HFFc6 (cell line): ENCODE measurements around the gene NAPA. TPM values are rescaled to one million over a fixed set of nuclear protein-coding genes. Genes with fewer than 3 reads are reported as not detected.

Experiments
- DNase-seq: peaks from one replicate; pipeline ENCODE4 v3.0.0-alpha.2; 2018
- H3K27ac Mint-ChIP-seq: 2 replicates; pipeline ENCODE4 v1.8.0; 2020; ENCODE audit warnings: mild to moderate bottlenecking, mixed read lengths
- H3K27me3 Mint-ChIP-seq: 2 replicates; pipeline ENCODE4 v1.8.0; 2021; ENCODE audit warnings: mild to moderate bottlenecking, moderate library complexity, mixed read lengths; ENCODE audit not compliant: insufficient read depth
- H3K36me3 Mint-ChIP-seq: 2 replicates; pipeline ENCODE4 v1.8.0; 2021; ENCODE audit warnings: low read depth, mixed read lengths
- H3K4me1 Mint-ChIP-seq: 2 replicates; pipeline ENCODE4 v1.8.0; 2020; ENCODE audit warnings: low read depth, mixed read lengths
- H3K4me3 Mint-ChIP-seq: 2 replicates; pipeline ENCODE4 v1.8.0; 2020; ENCODE audit warnings: mild to moderate bottlenecking, moderate library complexity, mixed read lengths
- H3K9me3 Mint-ChIP-seq: 2 replicates; pipeline ENCODE4 v1.8.0; 2020; ENCODE audit warnings: mild to moderate bottlenecking, mixed read lengths
- total RNA-seq, 6 experiments: library from RNA; stranded (reverse); fragmentation: NEBNext Ultra II Directional; extraction: Animal tissue kit (Norgen Biotek cat#: 25700); gene quantifications; 2 replicates in 1 of 6; 3 replicates in 5 of 6; pipeline ENCODE4 v1.2.3, GENCODE V29; 2021
- TF ChIP-seq, protein P1 (sequence below): fragments of 200-600 bp; sonication (generic); IDR thresholded peaks from 2 replicates; pipeline ENCODE4 v1.5.0; 2021; ENCODE audit warnings: antibody characterized with exemption, mild to moderate bottlenecking

Gene NAPA
- total RNA-seq, 6 experiments from 2014 or later = 94.4 to 119 (median 109) TPM

DNA sequence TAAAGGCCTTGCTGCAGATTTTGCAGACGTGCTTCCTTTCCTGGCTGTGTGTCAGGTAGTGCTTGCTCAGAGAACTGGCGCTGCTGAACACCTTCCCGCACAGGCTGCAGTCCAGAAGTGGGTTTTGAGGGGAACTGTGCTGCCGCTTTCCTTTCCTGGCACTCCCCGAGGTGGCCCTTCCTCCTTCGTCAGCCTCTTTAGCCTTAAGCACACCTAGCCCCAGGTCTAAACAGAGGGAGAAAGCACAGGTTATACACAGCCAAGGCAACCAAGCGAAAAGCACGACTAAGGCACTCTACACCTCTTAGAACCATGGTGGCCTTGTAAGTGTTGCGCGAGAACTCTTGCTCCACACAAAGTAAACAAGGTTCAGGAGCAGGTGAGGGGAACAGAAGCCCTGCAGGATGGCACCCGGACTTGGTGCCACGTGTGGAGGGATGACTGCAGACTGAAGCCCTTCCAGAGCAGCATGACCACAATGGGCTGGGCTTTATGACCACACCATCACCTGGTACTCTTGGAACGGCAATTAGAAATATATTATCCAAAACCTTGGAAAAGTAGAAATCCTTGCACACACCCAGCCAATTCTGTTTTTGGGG is 34.5 kb upstream of the NAPA start:
- Mint-ChIP-seq H3K4me1 (no peaks in the 10 kb centered on the region), H3K27me3 (peaks cover 16% of the 10 kb centered on the region), H3K27ac (no peak overlapping the region), H3K36me3 (no peaks in the 10 kb centered on the region), H3K9me3 (no peaks in the 10 kb centered on the region), H3K4me3 (no peak overlapping the region)
- no peak for DNase-seq
- TF ChIP-seq, protein P1, sequence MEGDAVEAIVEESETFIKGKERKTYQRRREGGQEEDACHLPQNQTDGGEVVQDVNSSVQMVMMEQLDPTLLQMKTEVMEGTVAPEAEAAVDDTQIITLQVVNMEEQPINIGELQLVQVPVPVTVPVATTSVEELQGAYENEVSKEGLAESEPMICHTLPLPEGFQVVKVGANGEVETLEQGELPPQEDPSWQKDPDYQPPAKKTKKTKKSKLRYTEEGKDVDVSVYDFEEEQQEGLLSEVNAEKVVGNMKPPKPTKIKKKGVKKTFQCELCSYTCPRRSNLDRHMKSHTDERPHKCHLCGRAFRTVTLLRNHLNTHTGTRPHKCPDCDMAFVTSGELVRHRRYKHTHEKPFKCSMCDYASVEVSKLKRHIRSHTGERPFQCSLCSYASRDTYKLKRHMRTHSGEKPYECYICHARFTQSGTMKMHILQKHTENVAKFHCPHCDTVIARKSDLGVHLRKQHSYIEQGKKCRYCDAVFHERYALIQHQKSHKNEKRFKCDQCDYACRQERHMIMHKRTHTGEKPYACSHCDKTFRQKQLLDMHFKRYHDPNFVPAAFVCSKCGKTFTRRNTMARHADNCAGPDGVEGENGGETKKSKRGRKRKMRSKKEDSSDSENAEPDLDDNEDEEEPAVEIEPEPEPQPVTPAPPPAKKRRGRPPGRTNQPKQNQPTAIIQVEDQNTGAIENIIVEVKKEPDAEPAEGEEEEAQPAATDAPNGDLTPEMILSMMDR = no peak

DNA sequence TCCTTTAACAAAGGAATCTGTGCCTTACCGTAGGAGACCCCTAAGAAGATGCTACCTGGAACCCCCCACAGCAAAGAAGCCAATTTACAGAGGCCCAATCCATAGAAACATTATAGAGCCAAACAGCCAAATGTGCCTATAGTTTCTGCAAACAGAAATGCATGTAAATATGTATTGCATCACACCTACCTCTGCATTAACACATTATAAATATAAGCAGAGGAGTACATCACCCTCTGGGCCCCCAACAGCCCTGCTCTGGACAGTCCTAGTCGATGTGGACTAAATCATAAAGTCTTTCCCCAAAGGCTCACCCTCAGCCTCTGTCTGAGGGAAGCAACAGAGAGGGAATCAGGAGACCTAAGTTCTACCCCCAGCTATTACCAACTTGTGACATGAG is 32.3 kb upstream of the NAPA start:
- Mint-ChIP-seq H3K4me3 (no peak overlapping the region), H3K27me3 (peaks cover 20% of the 10 kb centered on the region), H3K9me3 (no peaks in the 10 kb centered on the region), H3K36me3 (no peaks in the 10 kb centered on the region), H3K4me1 (0 out of 2 replicates have a peak, but pooled peaks cover 1% of the 10 kb centered on the region), H3K27ac (no peak overlapping the region)
- TF ChIP-seq, protein P1 = no peak
- DNase-seq = no peak

DNA sequence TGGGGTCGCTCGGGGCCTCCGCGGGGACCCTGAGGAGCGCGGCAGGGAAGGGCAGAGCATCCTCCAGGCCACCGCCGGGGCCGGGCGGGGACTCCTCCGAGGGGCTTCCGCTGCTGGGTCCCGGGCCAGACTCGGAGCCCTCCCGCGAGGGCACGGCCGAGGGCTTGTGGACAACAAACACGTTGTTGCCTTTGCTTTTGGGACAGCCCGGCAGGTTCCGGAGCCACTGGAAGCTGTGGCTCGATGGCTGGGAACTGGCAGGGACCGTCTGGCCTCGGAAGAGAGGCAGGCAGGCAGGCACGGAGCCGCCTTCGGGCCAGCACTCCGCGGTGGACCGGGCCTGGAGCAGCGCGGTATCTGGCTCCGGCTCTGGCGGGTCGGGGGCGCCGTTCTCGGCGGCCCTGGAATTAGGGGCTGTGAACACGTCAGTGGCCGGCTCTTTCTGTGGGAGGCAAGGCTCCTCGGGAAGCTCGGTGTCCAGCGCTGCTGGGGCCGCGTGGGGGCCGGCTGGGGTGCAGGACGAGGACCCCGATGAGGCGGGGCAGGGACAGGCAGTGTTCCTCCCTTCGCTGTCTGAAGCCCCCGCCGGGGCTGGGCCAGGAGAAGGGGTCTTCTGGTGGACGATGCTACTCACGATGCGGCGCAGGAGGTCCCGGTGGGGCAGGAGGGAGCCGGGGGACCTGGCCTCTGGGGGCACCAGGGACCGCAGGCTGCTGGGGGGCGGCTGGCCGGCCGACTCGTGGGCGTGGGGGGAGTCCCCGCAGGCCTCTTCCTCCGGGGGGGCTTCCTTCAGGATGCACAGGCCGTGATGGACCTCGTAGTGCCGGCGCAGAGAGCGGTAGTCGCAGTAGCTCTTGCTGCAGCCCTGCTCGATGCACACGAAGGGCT is 30.4 kb upstream of the NAPA start:
- H3K4me3 Mint-ChIP-seq = no peak overlapping the region
- no peaks in the 10 kb centered on the region for H3K36me3 Mint-ChIP-seq
- DNase-seq = no peak

DNA sequence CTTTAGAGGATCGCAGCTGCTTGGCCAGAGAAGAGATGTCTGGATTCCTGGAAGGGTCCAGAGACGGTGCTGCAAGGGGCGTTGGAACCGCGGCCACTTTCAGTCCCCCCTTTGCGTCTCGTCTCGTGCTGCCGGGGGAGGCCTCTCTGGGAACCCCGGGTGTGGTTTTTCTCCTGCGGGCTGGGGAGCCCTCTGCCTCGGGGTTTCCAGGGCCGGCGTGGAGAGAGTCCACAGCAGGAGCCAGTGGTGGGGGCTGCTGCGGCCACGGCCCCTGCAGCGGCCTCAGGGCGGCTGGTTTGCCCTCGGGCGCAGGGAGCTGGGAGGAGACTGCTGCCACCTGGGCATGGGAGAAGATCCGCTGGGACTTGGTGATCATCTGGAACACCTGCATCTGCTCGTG is 29.6 kb upstream of the NAPA start:
- TF ChIP-seq, protein P1 = no peak
- peaks cover 13% of the 10 kb centered on the region for H3K4me1 Mint-ChIP-seq
- peaks cover 19% of the 10 kb centered on the region for H3K27me3 Mint-ChIP-seq
- no peak for DNase-seq
- H3K4me3 Mint-ChIP-seq = no peak overlapping the region
- H3K27ac Mint-ChIP-seq = no peak overlapping the region
- H3K9me3 Mint-ChIP-seq = no peaks in the 10 kb centered on the region
- H3K36me3 Mint-ChIP-seq = no peaks in the 10 kb centered on the region

More for the DNA sequence above, 30.4 kb upstream of the NAPA start:
- H3K27ac Mint-ChIP-seq = no peak overlapping the region
- H3K4me1 Mint-ChIP-seq = peaks cover 13% of the 10 kb centered on the region
- H3K27me3 Mint-ChIP-seq = peaks cover 20% of the 10 kb centered on the region
- H3K9me3 Mint-ChIP-seq = no peaks in the 10 kb centered on the region
- TF ChIP-seq, protein P1 = no peak

DNA sequence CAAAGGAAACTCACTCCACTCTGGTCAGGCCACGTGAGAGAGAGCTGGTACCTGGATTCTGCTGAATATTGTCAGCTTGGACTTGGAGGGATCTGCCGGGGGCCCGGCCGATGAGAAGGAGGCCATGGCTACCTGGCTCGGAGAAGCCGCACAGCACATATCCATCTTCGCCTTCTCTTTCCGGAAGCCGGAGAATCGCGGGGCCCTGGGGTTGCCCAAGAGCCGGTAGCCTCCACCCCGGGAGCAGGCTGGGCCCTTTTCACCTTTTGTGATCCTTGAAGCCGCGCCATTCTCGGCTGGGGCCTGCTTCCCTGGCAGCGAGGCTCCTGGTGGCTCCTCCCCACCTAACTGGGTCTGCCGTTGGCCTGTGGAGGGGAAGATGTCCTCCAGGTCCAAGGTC is 29.2 kb upstream of the NAPA start:
- H3K4me3 Mint-ChIP-seq = no peak overlapping the region
- H3K36me3 Mint-ChIP-seq = no peaks in the 10 kb centered on the region
- no peak for DNase-seq
- H3K9me3 Mint-ChIP-seq = no peaks in the 10 kb centered on the region
- no peak overlapping the region for H3K27ac Mint-ChIP-seq
- H3K4me1 Mint-ChIP-seq = peaks cover 13% of the 10 kb centered on the region
- TF ChIP-seq, protein P1 = no peak
- H3K27me3 Mint-ChIP-seq = peaks cover 15% of the 10 kb centered on the region
